BLaER1 (cell line): ENCODE data around the gene DDIT3.
"Not testable (repeated sequence)": the region's sequence is repeated elsewhere in the genome, so short reads cannot be mapped to it uniquely, and the experiment has no call there.

ENCODE experiments used
- H3K27ac ChIP-seq: shearing (Covaris generic); formaldehyde crosslinking; 2 replicates; pipeline ENCODE4 v1.8.1; 2022
- H3K27me3 ChIP-seq: shearing (Covaris generic); formaldehyde crosslinking; 2 replicates; pipeline ENCODE4 v1.8.1; 2022
- H3K36me3 ChIP-seq: shearing (Covaris generic); formaldehyde crosslinking; 2 replicates; pipeline ENCODE4 v1.8.1; 2022
- H3K4me1 ChIP-seq: shearing (Covaris generic); formaldehyde crosslinking; 2 replicates; pipeline ENCODE4 v1.8.1; 2022
- H3K4me2 ChIP-seq: shearing (Covaris generic); formaldehyde crosslinking; 2 replicates; pipeline ENCODE4 v1.8.1; 2022
- H3K4me3 ChIP-seq: shearing (Covaris generic); formaldehyde crosslinking; 2 replicates; pipeline ENCODE4 v1.8.1; 2022
- H3K9ac ChIP-seq: shearing (Covaris generic); formaldehyde crosslinking; 2 replicates; pipeline ENCODE4 v1.8.1; 2022
- H3K9me3 ChIP-seq: shearing (Covaris generic); formaldehyde crosslinking; 2 replicates; pipeline ENCODE4 v1.8.1; 2022
- H4K20me1 ChIP-seq: shearing (Covaris generic); formaldehyde crosslinking; 2 replicates; pipeline ENCODE4 v1.8.1; 2022
- Cebpa-rat ChIP-seq: shearing (Covaris generic); IDR thresholded peaks from 2 replicates; pipeline ENCODE4 v1.8.1; 2022

DDIT3 gene

GRCh38 chr12:57514720-57515407, 5.5 kb downstream of the DDIT3 start:
- Histone ChIP-seq H4K20me1 (peaks cover 94% of the 10 kb centered on the region), H3K4me3 (no peak overlapping the region), H3K27me3 (no peaks in the 10 kb centered on the region), H3K4me2 (no peak overlapping the region), H3K9me3 (no peaks in the 10 kb centered on the region), H3K4me1 (peaks cover 24% of the 10 kb centered on the region), H3K27ac (no peak overlapping the region), H3K9ac (no peak overlapping the region), H3K36me3 (peaks cover 94% of the 10 kb centered on the region)
- no peak for TF ChIP-seq Cebpa-rat

- not testable (repeated sequence) for H3K4me3 ChIP-seq, H3K9me3 ChIP-seq, H3K9ac ChIP-seq, H3K27ac ChIP-seq, H3K4me2 ChIP-seq, H3K27me3 ChIP-seq
- H4K20me1 ChIP-seq = peaks cover 90% of the 10 kb centered on the region
- peaks cover 100% of the 10 kb centered on the region for H3K36me3 ChIP-seq
- H3K4me1 ChIP-seq = peaks cover 28% of the 10 kb centered on the region
Observed at GRCh38 chr12:57514246-57514645, 6.1 kb downstream of the DDIT3 start.

- H3K4me2 ChIP-seq, H3K9me3 ChIP-seq, H3K4me3 ChIP-seq, H3K27me3 ChIP-seq, H3K27ac ChIP-seq, H3K9ac ChIP-seq: not testable (repeated sequence)
- Histone ChIP-seq H4K20me1 (peaks cover 84% of the 10 kb centered on the region), H3K4me1 (peaks cover 22% of the 10 kb centered on the region), H3K36me3 (peaks cover 100% of the 10 kb centered on the region)
Observed at GRCh38 chr12:57513677-57514076, 6.6 kb downstream of the DDIT3 start.

- Histone ChIP-seq H3K27me3 (no peaks in the 10 kb centered on the region), H4K20me1 (peaks cover 80% of the 10 kb centered on the region), H3K27ac (no peak overlapping the region), H3K9me3 (no peaks in the 10 kb centered on the region), H3K36me3 (peaks cover 100% of the 10 kb centered on the region), H3K4me1 (peaks cover 18% of the 10 kb centered on the region), H3K4me3 (no peak overlapping the region), H3K9ac (no peak overlapping the region), H3K4me2 (no peak overlapping the region)
- no peak for TF ChIP-seq Cebpa-rat
Observed at GRCh38 chr12:57513266-57513665, 7.0 kb downstream of the DDIT3 start.

GRCh38 chr12:57512665-57513064, 7.6 kb downstream of the DDIT3 start:
- no peaks in the 10 kb centered on the region for H3K9me3 ChIP-seq
- H3K4me2 ChIP-seq = no peak overlapping the region
- H3K4me1 ChIP-seq = peaks cover 12% of the 10 kb centered on the region
- H3K4me3 ChIP-seq = no peak overlapping the region
- H3K9ac ChIP-seq = no peak overlapping the region
- no peak for TF ChIP-seq Cebpa-rat
- H3K27ac ChIP-seq = no peak overlapping the region
- peaks cover 99% of the 10 kb centered on the region for H3K36me3 ChIP-seq
- no peaks in the 10 kb centered on the region for H3K27me3 ChIP-seq
- peaks cover 74% of the 10 kb centered on the region for H4K20me1 ChIP-seq

GRCh38 chr12:57511588-57512325, 8.6 kb downstream of the DDIT3 start:
- Histone ChIP-seq H4K20me1 (peaks cover 65% of the 10 kb centered on the region), H3K9me3 (no peaks in the 10 kb centered on the region), H3K9ac (no peak overlapping the region), H3K4me3 (no peak overlapping the region), H3K27me3 (no peaks in the 10 kb centered on the region), H3K4me2 (no peak overlapping the region), H3K4me1 (0 out of 2 replicates have a peak, but pooled peaks cover 8% of the 10 kb centered on the region), H3K27ac (no peak overlapping the region), H3K36me3 (peaks cover 91% of the 10 kb centered on the region)
- no peak for TF ChIP-seq Cebpa-rat

GRCh38 chr12:57511161-57511560, 9.2 kb downstream of the DDIT3 start:
- Histone ChIP-seq H3K9me3 (no peaks in the 10 kb centered on the region), H3K9ac (no peak overlapping the region), H3K4me1 (0 out of 2 replicates have a peak, but pooled peaks cover 8% of the 10 kb centered on the region), H4K20me1 (peaks cover 61% of the 10 kb centered on the region), H3K4me3 (no peak overlapping the region), H3K27ac (no peak overlapping the region), H3K27me3 (no peaks in the 10 kb centered on the region), H3K4me2 (no peak overlapping the region), H3K36me3 (peaks cover 91% of the 10 kb centered on the region)
- TF ChIP-seq Cebpa-rat = no peak

- not testable (repeated sequence) for H3K9ac ChIP-seq, H3K27ac ChIP-seq, H3K4me3 ChIP-seq, H3K27me3 ChIP-seq, H3K4me2 ChIP-seq, H3K9me3 ChIP-seq, H3K4me1 ChIP-seq
- peaks cover 91% of the 10 kb centered on the region for H3K36me3 ChIP-seq
- H4K20me1 ChIP-seq = peaks cover 53% of the 10 kb centered on the region; the same call in 1 of the 2 replicates
Observed at GRCh38 chr12:57507796-57508195, 12.5 kb downstream of the DDIT3 start.

GRCh38 chr12:57506541-57506940, 13.8 kb downstream of the DDIT3 start:
- Histone ChIP-seq H4K20me1 (peaks cover 42% of the 10 kb centered on the region; the same call in 1 of the 2 replicates), H3K36me3 (peaks cover 91% of the 10 kb centered on the region)
- H3K4me1 ChIP-seq, H3K27ac ChIP-seq, H3K9me3 ChIP-seq, H3K27me3 ChIP-seq, H3K4me2 ChIP-seq, H3K4me3 ChIP-seq, H3K9ac ChIP-seq: not testable (repeated sequence)

- H3K36me3 ChIP-seq = peaks cover 91% of the 10 kb centered on the region
Observed at GRCh38 chr12:57502311-57502969, 17.9 kb downstream of the DDIT3 start.

More at GRCh38 chr12:57502311-57502969, 17.9 kb downstream of the DDIT3 start:
- not testable (repeated sequence) for H3K4me3 ChIP-seq, H3K9me3 ChIP-seq, H3K27ac ChIP-seq, H3K27me3 ChIP-seq, H3K9ac ChIP-seq, H3K4me2 ChIP-seq, H3K4me1 ChIP-seq
- H4K20me1 ChIP-seq = peaks cover 37% of the 10 kb centered on the region; the same call in 1 of the 2 replicates
